SKM-1 (cell line): ENCODE measurements around the gene NTMT1.

Experiments
- DNase-seq: peaks from one replicate; lab custom pipeline; 2025; ENCODE audit not compliant: unreplicated experiment; lab: John Stamatoyannopoulos, UW

Gene NTMT1

DNA sequence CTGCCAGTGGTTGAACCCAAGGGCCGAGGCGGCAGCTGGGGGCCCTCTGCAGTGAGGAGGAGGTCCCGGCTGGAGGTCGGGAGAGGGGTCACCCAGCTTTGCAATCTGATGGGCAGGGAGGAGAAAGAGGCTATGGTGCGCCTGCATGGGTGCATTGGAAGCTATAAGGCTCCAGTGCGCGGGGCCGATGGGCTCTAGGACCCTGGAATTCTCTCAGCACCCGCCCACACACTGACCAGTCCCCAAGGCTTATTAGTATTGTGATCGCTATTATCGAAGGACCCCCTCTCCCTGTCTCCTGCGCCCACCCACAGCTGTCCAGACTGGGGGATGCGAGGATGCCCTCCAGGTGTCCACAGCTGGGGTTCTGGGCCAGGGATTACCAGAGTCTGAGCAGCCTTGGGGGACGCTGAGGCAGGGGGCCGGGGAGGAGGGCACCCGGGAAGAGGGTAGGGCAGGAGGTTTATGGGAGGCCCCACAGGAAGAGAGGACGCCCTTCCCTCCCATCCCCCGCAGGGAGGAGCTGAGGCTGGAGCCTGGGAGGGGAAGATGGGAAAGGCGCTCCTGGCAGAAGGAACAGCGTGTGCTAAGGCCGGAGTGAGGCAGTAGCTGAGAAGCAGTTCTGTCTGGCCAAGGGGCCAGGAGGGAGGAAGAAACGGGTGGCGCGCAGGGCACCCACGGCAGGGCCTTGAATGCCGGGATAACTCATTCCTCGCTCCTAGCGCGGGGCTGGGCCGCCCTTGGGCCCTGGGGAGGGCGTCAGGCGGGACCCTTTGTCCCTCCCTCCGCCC lies 29.2 kb upstream of the NTMT1 start:
- DNase-seq, result no peak

DNA sequence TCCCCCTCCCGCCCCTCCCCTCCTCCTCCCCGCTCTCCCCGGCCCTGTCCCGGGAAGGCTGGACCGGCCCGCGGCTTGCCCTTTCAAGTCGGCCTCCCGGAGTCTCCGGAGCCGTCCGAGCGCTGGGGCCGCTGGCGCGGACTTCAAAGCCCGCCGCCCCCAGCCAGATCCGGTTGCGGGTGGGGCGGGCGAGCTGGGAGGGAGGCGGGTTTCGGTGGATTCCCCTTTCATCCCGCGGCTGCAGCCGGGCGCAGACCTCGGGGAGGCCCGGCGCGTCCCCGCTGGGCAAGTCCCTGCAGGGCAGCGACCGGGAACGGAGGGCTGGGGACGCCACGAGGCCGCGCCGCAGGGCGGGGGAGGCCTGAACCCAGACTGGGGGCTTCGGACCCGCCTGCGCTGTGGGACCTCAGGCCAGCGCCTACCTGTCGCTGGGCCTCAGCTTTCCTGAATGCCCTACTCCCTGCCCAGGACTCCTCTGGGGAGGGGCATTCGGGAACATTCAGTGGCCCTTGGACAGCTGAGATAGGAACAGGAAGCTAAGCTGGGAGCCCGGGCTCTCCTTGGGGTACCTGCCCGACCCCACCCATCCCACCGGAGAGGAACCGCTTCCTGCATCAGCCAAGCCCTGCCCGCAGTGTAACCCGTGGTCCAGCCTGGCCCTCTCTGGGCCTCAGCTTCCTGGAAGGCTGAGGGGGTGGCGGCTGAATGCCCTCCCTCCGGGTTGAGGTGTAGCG lies 28.4 kb upstream of the NTMT1 start:
- no peak for DNase-seq

DNA sequence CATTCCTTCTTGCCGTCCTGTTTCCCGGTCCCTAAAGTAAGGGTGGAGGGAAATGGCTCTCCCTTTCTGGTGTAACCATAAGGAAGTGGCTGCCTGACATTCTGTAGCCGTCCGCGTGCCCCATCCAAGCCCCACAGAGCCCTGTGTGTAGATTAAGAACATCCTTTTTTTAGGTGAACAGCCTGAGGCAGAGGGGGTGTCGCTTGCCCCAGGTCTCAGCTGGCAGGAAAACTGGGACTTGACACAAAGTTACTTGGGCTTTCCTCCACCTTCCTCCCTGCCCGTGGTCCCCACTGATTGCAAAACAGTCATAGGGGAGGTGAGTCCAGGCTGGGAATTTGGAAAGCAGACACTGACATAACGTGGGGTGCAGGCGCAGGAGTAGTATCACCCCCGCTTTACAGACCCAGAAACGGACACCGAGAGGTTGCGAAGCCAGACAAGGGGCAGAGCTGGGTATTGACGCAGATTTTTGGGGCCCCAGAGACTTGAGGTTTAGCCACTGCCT lies 27.8 kb upstream of the NTMT1 start:
- DNase-seq, result no peak

DNA sequence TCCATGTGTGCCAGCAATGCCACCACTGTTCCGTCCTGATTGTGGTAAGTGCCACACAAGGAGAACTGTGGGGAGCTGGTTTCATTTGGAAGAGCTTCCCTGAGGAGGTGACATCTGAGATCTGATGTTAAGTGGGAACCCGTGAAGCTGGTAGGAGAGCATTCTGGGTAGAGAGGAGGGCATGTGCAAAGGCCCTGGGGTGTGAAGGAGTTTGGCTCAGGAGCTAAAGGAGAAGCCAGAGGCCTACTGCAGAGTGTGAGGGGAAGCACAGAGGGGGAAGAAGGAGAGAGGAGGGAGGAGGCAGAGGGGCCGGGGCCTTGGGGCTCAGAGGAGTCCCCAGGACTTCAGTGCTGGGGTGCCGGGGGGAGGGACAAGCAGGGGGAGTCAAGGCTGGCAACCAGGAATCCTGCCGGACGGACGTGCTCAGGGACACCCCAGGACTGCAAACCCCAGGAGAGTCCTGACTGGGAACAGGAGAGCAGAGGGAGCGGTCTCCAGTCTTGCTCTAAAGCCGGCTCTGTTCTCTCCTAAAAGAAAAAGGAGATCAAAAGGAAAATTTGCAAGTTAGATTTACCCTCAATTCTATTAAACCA lies 24.8 kb upstream of the NTMT1 start:
- no peak for DNase-seq

DNA sequence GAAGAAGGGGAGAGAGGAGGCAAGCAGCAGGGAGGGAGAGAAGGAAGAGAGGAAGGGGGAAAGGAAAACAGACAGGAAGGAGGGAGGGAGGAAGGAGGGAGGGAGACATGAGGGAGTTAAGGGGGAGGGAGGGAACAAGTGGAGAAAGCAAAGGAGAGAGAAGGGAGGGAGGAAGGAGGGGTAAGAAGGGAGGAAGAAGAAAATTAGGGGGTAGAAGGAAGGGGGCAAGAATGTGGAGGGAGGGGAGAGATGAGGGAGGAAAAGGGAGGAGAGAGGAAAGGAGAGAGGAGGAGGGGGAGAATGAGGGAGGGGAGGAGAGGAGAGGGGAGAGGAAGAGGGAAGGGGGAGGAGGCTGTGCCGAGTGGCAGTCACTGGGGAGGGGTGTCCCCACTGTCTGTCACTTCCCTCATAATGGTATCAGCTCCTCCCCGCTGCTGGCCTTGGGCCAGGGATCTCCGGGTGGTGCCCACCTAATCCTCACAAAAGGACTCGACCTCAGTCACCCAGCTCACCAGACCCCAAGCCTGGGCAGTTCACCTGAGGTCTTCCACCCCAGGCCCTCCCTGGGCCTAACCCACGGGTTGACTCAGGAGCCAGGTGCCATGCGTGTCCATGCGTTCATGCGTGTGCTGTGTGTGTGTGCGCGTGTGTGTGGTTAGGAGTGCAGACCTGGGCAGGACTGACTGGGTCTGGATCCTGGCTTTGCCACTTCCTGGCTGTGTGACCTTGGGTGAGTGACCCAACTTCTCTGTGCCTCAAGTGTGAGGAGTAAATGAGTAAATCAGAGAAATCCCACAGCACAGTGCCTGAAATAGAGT lies 23.2 kb upstream of the NTMT1 start:
- no peak for DNase-seq

DNA sequence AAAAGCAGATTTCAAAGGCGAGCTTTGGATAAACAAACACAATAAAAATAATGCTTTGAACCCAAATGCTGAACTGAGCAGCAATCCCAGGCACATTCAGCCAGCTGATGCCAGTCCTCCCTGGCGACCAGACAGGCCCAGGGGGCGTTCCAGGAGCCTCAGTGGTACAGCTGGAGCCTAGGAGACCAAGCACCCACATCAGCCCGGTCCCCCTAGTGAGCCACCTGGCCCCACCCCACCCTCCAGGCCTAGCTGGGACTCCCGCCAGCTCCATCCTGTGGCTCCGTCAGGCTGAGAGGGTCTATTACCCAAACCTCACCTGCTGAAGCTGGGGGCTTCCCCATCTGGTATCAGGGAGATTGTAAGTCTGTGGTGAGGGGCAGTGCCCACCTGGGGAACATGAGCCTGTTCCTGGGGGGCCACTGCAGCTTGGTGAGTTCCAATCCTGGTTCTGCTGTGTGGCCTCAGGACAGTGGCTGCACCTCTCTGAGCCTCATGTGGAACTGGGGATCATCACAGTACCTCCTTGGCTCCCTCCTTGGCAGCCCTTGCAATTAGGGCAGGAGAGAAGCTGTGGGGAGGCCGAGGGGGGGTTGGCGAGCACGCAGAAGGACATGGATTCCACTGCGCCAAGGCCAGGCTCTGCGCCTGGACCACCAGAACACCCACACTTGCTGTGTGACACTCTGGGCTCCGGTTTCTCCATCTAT lies 21.8 kb upstream of the NTMT1 start:
- no peak for DNase-seq

DNA sequence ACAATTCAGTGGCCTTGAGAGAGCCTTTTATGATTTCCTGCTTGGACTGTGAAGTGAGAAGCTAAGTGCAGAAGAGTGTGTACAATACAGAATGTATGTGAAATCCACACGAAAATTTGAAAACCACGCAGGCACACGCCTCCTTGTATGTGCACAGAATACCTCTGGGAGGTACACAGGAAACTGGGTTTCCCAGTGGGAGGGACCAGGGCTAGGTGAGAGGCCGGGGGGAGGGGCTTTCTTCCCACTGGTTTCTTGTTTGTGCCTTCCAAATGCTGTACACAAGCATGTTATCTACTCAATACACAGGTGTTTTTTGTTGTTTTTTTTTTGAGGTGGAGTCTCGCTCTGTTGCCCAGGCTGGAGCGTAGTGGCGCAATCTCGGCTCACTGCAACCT lies 21.2 kb upstream of the NTMT1 start:
- DNase-seq, result no peak

DNA sequence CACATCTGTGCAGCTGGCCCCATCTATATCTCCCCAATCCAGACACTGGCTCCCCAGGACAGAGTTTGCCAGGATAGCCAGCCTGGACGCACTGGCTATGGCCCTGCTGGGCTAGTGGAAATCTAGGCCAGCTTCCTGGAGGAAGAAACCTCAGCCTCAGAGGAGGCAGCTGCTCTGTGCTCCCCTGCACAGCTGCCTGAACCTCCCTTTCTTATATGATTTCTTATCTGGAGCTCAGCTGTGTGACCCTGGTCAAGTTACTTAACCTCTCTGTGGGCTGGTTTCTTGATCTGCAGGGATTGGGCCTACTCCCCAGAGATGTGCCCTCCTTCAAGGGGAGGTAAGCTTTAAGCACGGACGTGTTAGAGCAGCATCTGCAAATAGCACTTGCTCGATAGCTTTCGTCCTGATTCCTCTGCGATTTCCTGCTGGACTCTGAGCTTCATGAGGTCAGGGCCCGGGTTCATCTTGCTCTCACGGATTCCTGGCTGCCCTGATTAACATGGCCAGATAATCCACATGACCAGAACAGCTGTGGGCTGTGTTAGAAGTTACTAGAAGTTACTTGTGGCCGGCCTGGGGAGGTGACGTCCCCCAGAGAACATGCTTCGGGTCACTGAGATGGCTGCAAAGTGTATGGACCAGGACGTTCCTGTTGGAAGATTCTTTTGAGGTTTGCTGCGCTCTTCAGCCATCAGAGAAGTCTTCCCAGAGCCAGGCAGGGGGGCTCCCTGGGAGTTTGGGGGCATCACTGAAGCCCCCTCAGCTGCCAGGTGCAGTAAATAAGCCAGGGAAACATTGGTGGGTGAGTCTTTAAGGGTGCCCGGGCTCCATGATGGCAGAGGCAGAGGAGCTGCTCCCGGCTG lies 19.6 kb upstream of the NTMT1 start:
- DNase-seq, result no peak

DNA sequence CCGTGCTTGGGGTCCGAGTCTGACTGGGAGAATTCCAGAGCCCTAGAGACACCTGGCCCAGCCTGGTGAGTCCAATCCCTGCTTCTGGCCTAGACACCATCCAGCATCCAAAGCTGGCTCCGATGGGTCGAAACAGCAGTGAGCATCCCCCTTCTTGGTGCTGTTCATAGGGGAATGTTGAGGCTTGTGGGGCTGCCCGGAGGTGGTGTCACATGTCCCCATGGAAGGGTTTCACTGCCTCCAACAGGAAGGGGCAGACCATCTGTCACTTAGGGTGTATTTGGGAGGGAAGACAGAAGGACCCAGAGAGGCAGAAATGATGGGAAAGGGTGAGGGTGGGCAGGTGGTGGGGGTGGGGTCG lies 19.0 kb upstream of the NTMT1 start:
- no peak for DNase-seq

DNA sequence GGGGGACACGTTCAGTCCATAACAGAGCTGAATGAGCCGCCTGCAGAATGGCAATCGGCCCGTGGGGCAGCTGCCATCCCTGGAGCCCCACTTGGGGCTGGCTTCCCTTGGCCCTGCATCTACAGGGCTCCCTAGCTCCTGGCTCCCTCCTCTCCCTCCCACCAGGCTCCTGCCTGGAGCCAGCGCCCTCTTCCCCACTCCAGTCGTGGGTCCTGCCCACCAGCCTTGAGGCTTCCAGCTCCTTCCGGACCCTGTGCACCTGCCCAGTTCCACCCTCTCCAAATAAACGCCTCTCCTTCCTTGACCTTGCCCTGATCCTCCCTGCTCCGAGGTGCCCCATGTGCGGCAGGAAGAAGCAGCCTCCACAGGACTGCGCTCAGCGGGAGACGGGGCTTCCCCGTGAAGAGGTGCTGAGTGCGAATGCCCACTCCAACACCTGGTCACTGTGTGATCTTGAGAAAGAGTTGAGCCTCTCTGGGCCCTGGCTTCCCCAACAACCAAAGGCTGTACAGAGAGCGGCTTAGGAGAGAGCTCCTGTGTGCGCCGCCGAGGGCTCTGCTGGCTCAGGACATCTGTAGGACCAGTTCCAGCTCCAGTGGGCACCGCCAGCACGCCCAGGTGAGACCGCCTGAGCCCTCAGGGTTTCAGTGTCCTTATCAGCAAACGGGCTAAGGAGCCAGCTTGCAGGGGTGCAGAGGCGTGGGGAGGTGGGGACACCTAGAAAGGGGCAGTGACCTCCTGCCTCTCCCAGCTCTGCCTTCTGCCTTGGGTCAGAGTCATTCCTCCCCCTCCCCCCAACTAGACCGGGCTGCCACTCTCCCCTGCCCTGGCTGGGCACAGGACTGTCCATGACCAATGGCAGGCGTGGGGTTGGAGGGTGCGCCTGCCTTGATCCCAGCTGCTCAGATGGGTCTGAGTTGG lies 17.1 kb upstream of the NTMT1 start:
- no peak for DNase-seq

DNA sequence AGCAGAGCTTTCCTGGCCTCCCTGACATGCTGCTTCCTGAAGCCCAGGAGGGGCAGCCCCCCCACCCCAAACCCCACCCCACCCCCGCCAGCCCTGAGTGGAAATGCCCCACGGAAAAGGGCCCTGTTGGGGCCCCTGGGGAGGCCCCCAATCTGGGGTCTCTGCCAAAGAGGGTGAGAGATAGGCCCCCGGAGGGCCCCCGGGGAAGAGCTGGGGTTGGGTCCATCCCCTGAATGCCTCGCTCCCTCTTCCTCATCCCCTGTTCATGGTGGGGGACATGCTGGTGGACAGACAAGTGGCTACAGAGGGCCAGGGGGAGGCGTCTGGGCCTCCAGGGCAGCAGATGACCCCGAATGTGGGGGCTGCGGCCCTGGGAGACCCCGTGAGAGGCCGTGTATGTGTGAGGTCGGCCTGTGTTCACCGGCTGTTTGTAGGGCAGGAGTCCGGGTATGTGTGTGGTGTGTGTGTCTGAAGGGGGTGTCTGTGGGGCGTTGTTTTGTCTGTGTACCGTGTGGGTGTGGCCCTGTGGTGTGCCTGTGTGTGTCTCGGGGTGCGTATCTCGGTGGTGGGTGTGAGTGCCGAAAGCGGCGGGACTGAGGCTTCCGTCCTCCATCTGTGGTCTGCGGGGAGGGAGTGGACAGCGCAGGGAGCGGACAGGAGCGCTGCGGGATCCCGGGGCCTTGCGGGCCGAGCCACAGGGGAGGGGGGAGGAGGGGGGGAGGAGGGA lies 16.3 kb upstream of the NTMT1 start:
- DNase-seq, result no peak

DNA sequence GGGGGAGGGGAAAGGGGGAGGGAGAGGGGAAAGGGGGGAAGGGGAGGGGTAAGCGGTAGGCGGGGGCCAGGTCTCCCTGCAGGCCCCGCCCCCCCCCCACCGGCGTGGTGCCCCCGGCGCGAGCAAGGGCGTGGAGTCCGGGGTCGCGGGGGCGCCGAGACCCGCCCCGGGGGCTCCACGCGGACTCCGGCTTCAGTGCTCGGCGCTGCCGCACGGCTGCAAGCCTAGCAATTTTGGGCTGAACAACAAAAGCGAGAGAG lies 15.8 kb upstream of the NTMT1 start:
- DNase-seq, result no peak

DNA sequence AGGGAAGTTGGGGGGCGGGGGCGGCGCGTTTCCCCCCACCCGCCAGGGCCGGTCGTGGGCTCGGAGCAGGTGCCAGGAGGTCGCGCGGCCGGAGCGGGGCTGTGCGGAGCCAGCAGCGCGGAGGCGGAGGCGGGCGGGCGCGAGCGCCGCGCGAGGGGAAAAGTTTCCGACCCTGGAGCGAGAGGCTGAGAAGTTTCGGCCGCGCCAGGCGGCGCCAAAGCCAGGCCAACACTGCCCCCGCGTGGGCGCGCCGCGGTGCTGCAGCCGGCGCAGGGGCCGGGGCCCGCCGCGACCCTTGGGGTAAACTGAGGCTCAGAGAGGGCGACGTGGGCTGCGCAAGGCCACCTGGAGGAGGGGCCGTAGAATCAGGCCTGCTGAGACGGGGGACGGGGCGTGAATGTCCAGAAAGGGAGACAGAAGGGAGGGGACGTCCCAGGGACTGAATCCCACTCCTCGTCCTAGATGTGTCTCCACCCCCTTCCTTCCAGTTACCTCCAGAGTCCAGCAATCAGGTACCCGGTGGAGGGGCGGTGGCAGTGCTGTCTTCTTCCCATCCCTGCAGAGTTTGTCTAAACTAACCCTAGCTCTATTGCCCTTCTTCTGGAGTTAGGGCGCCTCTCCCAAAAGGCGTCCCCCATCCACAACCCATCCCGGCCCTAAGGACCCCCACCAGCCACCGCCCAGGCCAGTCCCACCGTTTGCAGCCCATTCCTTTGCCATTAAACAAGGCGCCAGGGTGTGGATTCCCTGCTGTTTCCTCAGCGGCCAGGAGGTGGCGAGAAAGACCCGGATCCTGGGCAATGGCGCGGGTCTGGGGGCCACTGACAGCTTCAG lies 15.3 kb upstream of the NTMT1 start:
- DNase-seq, result no peak

DNA sequence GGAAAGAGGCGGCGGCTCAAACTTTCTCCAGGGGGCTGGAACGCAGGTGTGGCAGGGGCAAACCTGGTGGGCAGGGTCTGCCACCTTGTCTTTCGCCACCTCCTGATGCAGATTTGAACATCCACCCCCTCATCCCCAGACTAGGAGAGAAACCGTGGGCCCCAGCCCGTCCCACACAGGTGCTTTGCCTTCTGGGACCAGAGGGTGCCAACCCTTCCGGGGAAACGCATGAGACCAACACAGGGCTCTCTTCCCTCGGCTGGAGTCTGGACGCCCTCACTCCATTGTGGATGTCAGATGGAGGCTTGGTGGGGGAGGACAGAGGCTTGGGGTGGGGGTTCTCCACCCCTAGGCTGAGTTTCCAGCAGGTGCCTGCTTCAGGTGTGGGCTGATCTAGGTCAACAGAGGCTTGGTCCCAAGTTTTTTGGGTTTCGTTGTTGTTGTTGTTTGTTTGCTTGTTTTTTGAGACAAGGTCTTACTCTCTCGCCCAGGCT lies 14.6 kb upstream of the NTMT1 start:
- no peak for DNase-seq

DNA sequence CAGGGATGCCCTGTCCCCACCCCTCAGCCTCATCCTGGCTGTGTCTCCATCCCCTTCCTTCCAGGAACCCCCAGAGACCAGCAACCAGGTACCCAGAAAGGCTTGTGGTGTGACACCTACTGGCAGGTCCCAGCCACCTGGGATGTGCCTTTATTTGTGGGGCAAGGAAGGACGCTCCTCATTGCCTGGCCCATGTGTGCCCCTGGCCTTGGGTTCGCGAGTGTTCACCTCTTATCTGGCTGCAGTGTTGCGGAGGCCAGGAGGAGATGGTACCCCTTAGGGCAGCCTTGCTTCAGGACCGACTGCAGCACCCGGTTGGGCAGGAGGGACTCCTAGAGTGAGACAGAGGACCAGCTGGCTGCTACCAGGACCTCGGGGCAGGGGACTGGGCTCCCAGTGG lies 13.8 kb upstream of the NTMT1 start:
- DNase-seq, result no peak

DNA sequence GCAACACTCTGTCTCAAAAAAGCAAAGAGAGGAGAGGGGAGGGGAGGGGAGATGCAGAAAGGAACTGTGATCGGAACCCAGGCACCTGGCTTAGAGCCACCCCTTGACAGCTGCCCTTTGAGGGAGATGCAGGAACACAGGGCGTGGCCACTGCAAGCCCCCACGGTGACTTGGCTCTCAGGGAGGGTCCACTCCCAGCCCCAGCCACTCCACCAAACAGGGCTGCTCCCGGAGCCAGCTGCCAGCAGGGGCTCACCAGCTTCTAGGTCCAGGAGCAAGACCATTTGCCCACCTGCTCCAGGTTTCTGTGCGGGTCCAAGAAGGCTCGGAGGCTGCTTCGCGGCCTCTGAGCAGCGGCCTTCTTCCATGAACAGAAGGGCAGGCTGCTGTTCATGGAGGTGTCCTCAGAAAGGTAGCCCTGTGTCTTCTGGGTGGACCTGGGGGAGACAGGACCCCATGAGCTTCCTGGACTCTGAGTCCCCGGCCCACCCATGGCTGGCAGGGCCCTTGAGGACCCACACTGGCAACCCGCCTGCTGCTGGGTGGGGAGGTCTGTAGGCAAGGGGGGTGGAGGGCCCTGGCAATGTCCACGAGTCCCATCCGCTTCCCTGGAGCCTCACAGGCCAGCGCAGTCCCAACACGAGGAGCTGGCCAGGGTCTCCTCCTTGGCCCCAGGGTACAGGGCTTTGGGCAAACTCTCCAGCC lies 13.0 kb upstream of the NTMT1 start:
- DNase-seq, result no peak
